Stomach (tissue), 4 donors: ENCODE results near the gene ZNF469.

Experiments
- EP300 ChIP-seq: sonication (generic); formaldehyde crosslinking; IDR thresholded peaks from one replicate; pipeline ENCODE4 v1.6.1; 2017; ENCODE audit warnings: antibody characterized with exemption
- POLR2A ChIP-seq, 4 donors: fragments of 450-650 bp; IDR thresholded peaks; one replicate each; pipeline ENCODE4 v1.6.1; 2016; ENCODE audit warnings: antibody characterized with exemption in 4 of 4, control low read depth in 2 of 4, mild to moderate bottlenecking in 1 of 4, moderate library complexity in 1 of 4
- TF ChIP-seq, protein P1 (sequence below), 7 experiments: fragments of 450-650 bp in 4 of 7; fragments of 200-600 bp in 3 of 7; sonication (generic) in 3 of 7; IDR thresholded peaks; one replicate each; pipeline ENCODE4 v1.5.1; 2016 to 2019; ENCODE audit warnings: antibody characterized with exemption in 7 of 7, control low read depth in 2 of 7, mild to moderate bottlenecking in 1 of 7

DNA sequence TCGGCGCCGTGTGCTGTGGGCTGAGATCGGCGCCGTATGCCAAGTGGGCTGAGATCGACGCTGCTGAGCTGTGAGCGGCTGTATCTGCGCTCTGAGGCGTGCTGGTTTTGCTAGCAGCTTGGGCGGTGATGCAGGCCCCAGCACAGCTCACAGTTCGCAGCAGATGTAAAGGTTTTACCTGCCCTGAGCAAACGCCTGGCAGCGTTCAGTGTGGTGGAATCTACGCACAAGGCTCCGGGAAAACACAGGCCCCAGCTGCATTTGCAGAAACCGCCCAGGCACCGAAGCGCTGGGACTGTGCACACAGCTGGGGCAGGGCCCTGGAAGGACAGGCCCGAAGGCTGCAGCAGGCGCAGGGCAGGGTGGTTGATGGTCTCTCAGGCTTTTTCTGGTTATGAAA lies 8.0 kb upstream of the ZNF469 start:
- TF ChIP-seq, protein P1, sequence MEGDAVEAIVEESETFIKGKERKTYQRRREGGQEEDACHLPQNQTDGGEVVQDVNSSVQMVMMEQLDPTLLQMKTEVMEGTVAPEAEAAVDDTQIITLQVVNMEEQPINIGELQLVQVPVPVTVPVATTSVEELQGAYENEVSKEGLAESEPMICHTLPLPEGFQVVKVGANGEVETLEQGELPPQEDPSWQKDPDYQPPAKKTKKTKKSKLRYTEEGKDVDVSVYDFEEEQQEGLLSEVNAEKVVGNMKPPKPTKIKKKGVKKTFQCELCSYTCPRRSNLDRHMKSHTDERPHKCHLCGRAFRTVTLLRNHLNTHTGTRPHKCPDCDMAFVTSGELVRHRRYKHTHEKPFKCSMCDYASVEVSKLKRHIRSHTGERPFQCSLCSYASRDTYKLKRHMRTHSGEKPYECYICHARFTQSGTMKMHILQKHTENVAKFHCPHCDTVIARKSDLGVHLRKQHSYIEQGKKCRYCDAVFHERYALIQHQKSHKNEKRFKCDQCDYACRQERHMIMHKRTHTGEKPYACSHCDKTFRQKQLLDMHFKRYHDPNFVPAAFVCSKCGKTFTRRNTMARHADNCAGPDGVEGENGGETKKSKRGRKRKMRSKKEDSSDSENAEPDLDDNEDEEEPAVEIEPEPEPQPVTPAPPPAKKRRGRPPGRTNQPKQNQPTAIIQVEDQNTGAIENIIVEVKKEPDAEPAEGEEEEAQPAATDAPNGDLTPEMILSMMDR (IDR thresholded peaks at IDR 0.05): no peak
- TF ChIP-seq POLR2A (IDR thresholded peaks at IDR 0.05) (no peak), EP300 (no peak)
